Mesodermal cell (in vitro differentiated cells): Measurements from ENCODE around the gene RXRA.

Source experiments
- H3K27ac ChIP-seq: 2 replicates; pipeline ENCODE4 v1.7.0; 2013; ENCODE audit warnings: mild to moderate bottlenecking, low read depth, low read length, moderate library complexity; ENCODE audit not compliant: severe bottlenecking
- H3K36me3 ChIP-seq: 2 replicates; pipeline ENCODE4 v1.7.1; 2013; ENCODE audit warnings: mild to moderate bottlenecking, low read length, moderate library complexity; ENCODE audit not compliant: control insufficient read depth, insufficient read depth
- H3K4me1 ChIP-seq: one replicate; pipeline ENCODE4 v1.7.1; 2013; ENCODE audit warnings: mild to moderate bottlenecking, low read length; ENCODE audit not compliant: insufficient read depth, control insufficient read depth, poor library complexity, severe bottlenecking
- H3K4me3 ChIP-seq: 2 replicates; pipeline ENCODE4 v1.7.0; 2013; ENCODE audit warnings: low read length, control low read depth, mild to moderate bottlenecking; ENCODE audit not compliant: insufficient read depth, poor library complexity, severe bottlenecking; ENCODE audit errors: extremely low read depth
- H3K9me3 ChIP-seq: 2 replicates; pipeline ENCODE4 v1.7.1; 2013; ENCODE audit warnings: mild to moderate bottlenecking, low read length, moderate library complexity; ENCODE audit not compliant: control insufficient read depth
- WGBS, 2 experiments: methylation state at CpG; one replicate each; pipeline ENCODE4 v1.1.5; 2013; ENCODE audit warnings: missing lambda C conversion rate in 2 of 2; ENCODE audit not compliant: insufficient coverage in 2 of 2; 5-methylcytosine and 5-hydroxymethylcytosine counted together

Gene RXRA

GRCh38 chr9:134294153-134295071 is 31.8 kb upstream of the RXRA start:
- WGBS, 2 experiments, result 87 to 88% methylated on average over 44 to 45 of the region's 45 CpGs
- Histone ChIP-seq H3K27ac (no peak overlapping the region), H3K36me3 (no peaks in the 10 kb centered on the region), H3K4me1 (no peaks in the 10 kb centered on the region), H3K4me3 (no peak overlapping the region), H3K9me3 (no peaks in the 10 kb centered on the region)

DNA sequence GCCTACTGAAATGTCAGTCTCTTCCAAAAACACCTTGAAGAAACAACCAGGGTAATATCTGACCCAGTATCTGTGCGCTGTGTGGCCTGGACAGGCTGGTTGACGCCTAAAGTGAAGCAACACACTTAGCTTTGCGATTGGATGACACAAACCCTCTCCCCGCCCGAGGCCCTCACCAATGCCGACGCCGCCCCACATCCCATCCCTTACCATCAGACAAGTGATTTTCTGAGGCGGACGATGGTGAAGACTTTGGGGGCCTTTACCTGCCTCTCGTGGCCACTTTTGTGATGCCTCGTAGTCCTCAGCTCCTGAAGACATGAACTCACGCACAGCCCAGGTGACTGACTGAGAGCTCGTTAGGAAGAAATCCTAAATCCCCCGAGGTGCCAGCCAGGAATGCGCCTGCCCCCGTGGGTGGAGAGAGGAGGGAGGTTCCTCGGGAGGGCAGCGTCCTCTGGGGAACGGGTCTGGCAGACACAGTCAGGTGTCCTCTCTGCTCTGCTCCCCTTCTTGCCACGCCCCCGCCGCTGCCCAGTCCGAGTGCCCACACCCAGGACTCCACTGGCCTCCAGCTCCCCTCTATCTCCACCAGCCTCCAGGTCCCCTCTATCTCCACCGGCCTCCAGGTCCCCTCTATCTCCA is 31.0 kb upstream of the RXRA start:
- 84 to 85% methylated on average over 20 to 22 of the region's 25 CpGs for WGBS, 2 experiments
- Histone ChIP-seq H3K9me3 (no peaks in the 10 kb centered on the region), H3K4me1 (no peaks in the 10 kb centered on the region), H3K27ac (no peak overlapping the region), H3K36me3 (no peaks in the 10 kb centered on the region), H3K4me3 (no peak overlapping the region)

DNA sequence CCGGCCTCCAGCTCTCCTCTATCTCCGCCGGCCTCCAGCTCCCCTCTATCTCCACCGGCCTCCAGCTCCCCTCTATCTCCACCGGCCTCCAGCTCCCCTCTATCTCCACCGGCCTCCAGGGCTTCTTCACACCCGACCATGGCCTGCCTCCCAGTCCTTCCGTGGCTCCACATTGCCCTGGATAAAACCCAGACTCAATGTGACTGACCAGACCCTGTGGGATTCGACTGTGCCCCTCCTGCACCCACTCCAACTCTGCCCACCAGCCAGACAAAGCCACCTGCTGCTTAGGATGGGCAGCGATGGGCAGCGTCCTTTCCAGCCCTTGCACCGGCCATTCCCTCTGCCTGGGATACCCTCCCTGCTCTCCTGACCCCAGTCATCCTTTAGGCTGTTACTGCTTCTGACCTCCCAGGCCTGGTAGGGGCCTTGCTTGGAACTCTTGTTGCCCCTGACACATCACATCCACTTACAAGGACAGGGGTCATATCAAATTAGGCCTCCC is 30.5 kb upstream of the RXRA start:
- Histone ChIP-seq H3K36me3 (no peaks in the 10 kb centered on the region), H3K4me3 (no peak overlapping the region), H3K27ac (no peak overlapping the region), H3K4me1 (no peaks in the 10 kb centered on the region), H3K9me3 (no peaks in the 10 kb centered on the region)
- 91 to 94% methylated on average over 9 to 10 of the region's 12 CpGs for WGBS, 2 experiments

DNA sequence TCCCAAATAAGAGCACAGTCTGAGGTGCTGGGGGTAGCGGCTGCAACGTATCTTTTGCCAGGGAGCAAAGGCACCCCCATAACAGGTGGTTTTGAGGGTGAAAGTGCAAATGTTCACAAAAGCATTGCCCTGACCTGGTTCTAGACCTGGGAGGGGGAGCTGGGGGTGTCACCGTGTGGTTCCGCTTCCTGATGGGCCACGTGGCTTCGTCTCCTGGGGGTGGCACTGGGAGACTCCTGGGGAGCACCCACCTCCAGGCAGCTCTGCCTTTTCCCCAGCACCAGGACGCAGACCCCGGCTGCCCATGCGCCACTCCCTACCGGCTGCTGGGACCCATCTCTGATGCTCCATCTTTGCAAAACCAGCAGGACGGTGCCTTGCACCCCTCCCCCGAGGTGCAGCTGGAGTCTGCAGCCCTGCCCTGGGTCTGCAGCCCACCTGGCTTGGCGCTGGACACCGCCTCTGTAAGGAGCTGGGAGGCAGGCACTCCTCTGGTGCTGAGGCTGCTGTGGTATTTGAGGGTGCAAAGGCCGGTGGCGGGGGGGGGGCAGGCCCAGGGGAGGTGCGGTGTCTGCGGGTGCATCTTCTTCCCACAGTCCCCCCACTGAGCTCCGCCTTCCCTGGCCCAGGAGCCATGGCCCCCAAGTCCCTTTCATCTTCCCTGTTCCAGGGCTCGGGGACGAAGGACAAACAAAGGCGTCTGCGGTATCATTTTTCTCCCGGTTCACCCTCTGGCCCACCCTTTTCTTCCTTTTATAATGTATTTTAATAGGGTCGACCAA is 29.8 kb upstream of the RXRA start:
- H3K4me3 ChIP-seq, result no peak overlapping the region
- WGBS, 2 experiments, result 81 to 91% methylated on average over 11 to 13 of the region's 25 CpGs
- no peaks in the 10 kb centered on the region for H3K36me3 ChIP-seq
- H3K27ac ChIP-seq, result no peak overlapping the region
- no peaks in the 10 kb centered on the region for H3K4me1 ChIP-seq
- H3K9me3 ChIP-seq, result no peaks in the 10 kb centered on the region

DNA sequence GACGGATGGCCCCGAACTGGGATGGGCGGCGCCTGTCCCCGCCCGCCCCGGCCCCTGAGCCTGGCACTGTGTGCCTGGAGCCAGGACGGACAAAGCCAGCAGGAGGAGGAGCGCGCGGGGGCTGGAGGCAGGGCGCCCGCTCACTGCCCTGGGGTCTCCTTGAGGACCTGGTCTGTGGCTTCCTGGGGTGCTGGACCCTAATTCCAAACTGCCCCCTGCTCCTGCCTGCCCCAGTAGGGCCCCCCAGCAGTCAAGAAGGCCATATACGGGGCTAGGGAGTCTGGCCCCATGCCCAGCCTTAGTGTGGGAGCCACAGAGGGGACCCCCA is 29.2 kb upstream of the RXRA start:
- Histone ChIP-seq H3K36me3 (no peaks in the 10 kb centered on the region), H3K4me3 (no peak overlapping the region), H3K27ac (no peak overlapping the region), H3K4me1 (no peaks in the 10 kb centered on the region), H3K9me3 (no peaks in the 10 kb centered on the region)
- WGBS, 2 experiments, result 93 to 94% methylated on average over 7 to 9 of the region's 14 CpGs

GRCh38 chr9:134297576-134297975 is 28.7 kb upstream of the RXRA start:
- H3K27ac ChIP-seq, result no peak overlapping the region
- H3K4me1 ChIP-seq, result no peaks in the 10 kb centered on the region
- no peak overlapping the region for H3K4me3 ChIP-seq
- H3K36me3 ChIP-seq, result no peaks in the 10 kb centered on the region
- 97 to 99% methylated on average over 8 to 9 of the region's 9 CpGs for WGBS, 2 experiments
- H3K9me3 ChIP-seq, result no peaks in the 10 kb centered on the region

GRCh38 chr9:134298000-134298399 is 28.3 kb upstream of the RXRA start:
- no peak overlapping the region for H3K27ac ChIP-seq
- H3K4me1 ChIP-seq, result no peaks in the 10 kb centered on the region
- H3K4me3 ChIP-seq, result no peak overlapping the region
- H3K36me3 ChIP-seq, result no peaks in the 10 kb centered on the region
- H3K9me3 ChIP-seq, result no peaks in the 10 kb centered on the region
- WGBS, 2 experiments, result 87 to 100% methylated on average over 3 to 4 of the region's 6 CpGs

GRCh38 chr9:134299068-134299467 is 27.2 kb upstream of the RXRA start:
- H3K27ac ChIP-seq, result no peak overlapping the region
- no peaks in the 10 kb centered on the region for H3K36me3 ChIP-seq
- H3K4me3 ChIP-seq, result no peak overlapping the region
- H3K4me1 ChIP-seq, result no peaks in the 10 kb centered on the region
- WGBS, 2 experiments, result 97 to 98% methylated on average over 3 to 4 of the region's 5 CpGs
- no peaks in the 10 kb centered on the region for H3K9me3 ChIP-seq

DNA sequence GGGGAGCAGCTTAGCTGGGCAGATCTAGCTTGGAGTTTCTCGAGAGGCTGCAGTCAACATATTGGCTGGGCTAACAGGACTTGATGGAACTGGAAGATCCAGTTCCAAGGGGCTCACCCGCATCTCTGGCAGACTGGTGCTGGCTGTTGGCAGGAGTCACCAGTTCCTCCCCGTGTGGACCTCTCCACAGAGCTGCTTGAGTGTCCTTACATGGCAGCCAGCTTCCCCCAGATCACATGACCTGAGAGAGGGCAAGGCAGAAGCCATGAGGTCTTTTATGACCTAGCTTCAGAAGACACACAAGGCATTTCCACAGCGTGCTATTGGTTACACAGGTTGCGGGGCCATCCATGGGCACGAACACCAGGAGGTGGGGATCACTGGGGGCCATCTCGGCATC is 26.4 kb upstream of the RXRA start:
- Histone ChIP-seq H3K27ac (no peak overlapping the region), H3K4me3 (no peak overlapping the region), H3K4me1 (no peaks in the 10 kb centered on the region), H3K36me3 (no peaks in the 10 kb centered on the region), H3K9me3 (no peaks in the 10 kb centered on the region)
- 89 to 94% methylated on average over 3 to 5 of the region's 7 CpGs for WGBS, 2 experiments

GRCh38 chr9:134301387-134302129 is 24.7 kb upstream of the RXRA start:
- Histone ChIP-seq H3K4me3 (no peak overlapping the region), H3K36me3 (no peaks in the 10 kb centered on the region), H3K4me1 (no peaks in the 10 kb centered on the region), H3K27ac (no peak overlapping the region), H3K9me3 (no peaks in the 10 kb centered on the region)
- 76 to 85% methylated on average over 7 to 11 of the region's 15 CpGs for WGBS, 2 experiments
